ENCODE measurements around the gene PLEKHH1. TPM values are rescaled to one million over a fixed set of nuclear protein-coding genes. Genes with fewer than 3 reads are reported as not detected.
A peak's percentile ranks its signal among the peaks of the same experiment; 100 is the strongest.

The PLEKHH1 gene
- total RNA-seq, 2 donors from 2014 or later, result 32.7 to 54.7 TPM

DNA sequence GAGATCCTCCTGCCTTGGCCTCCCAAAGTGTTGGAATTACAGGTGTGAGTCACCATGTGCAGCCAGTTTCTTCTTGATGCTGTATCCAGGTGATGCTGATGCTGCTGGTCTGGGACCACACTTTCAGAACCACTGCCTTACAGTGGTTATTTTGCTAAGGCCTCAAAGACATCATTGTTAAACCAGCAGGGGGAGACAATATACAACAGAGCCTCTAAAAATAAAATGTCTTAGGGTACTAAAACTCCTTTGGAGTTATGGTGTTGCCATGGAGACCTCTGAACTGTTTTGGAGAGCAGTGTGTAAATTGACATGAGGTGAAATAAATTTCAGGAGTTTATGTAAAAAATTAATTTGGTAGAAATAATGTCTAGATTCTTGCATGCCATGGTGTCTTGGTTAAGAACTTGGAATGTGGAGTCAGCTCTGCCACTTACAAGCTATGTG, 85.5 kb downstream of the PLEKHH1 start:
- intact Hi-C loops (cut with DNase I), result no loop called here
- ATAC-seq, result peak; percentile 36

GRCh38 chr14:67619446-67620216, 86.5 kb downstream of the PLEKHH1 start, which contains the start of gene ARG2:
Gene ARG2, plus strand, starts transcription at chr14:67619920. Its CDS starts 58 bp downstream, at chr14:67619978.
- Histone ChIP-seq H3K4me3 (peak within 1 kb of the TSS in 1 of 2 donors; percentile 30), H3K27ac (peak within 1 kb of the TSS; percentile 30 to 82 (median 77)), H3K36me3 (replicated peaks in 1 of 2; ENCODE audit: insufficient read depth in 1 of 2, low read depth in 2 of 2) (no peaks in the 10 kb centered on the region), H3K9me3 (no peaks in the 10 kb centered on the region), H3K4me1 (peaks cover 12% of the 10 kb centered on the region), H3K27me3 (no peaks in the 10 kb centered on the region)
- TF ChIP-seq CTCF (IDR thresholded peaks at IDR 0.05) (peak in 3 of 7 experiments; percentile 9 to 39 (median 16)), POLR2A (IDR thresholded peaks at IDR 0.05) (peak; percentile 74 to 88 (median 87))
- 0 to 1% methylated on average over 23 to 62 of the region's 62 CpGs for WGBS, 2 donors
- intact Hi-C loops (cut with DNase I), result no loop called here
- peak; percentile 99 to 100 (median 100) for DNase-seq
- ATAC-seq, result peak; percentile 97

More for the DNA sequence above, 85.5 kb downstream of the PLEKHH1 start:
- DNase-seq, result peak in 2 of 4 donors; percentile 10 to 33
- Histone ChIP-seq H3K9me3 (no peaks in the 10 kb centered on the region), H3K4me3 (no peak overlapping the region), H3K36me3 (replicated peaks in 1 of 2; ENCODE audit: insufficient read depth in 1 of 2, low read depth in 2 of 2) (no peaks in the 10 kb centered on the region), H3K27me3 (no peaks in the 10 kb centered on the region), H3K4me1 (peaks cover 12% of the 10 kb centered on the region), H3K27ac (peak overlapping the region in 3 of 4 donors; percentile 75 to 82 (median 79))
- peak; percentile 37 to 71 (median 64) for TF ChIP-seq CTCF (IDR thresholded peaks at IDR 0.05)
- no peak for TF ChIP-seq POLR2A (IDR thresholded peaks at IDR 0.05)

GRCh38 chr14:67620217-67620785, 87.2 kb downstream of the PLEKHH1 start:
- peaks cover 12% of the 10 kb centered on the region for H3K4me1 ChIP-seq
- peak overlapping the region in 1 of 2 donors; percentile 30 for H3K4me3 ChIP-seq
- no peaks in the 10 kb centered on the region for H3K36me3 ChIP-seq (replicated peaks in 1 of 2; ENCODE audit: insufficient read depth in 1 of 2, low read depth in 2 of 2)
- ATAC-seq (no peak), DNase-seq (peak; percentile 16 to 44 (median 36))
- peak overlapping the region; percentile 30 to 82 (median 77) for H3K27ac ChIP-seq
- intact Hi-C loops (cut with DNase I), result no loop called here
- no peaks in the 10 kb centered on the region for H3K27me3 ChIP-seq
- H3K9me3 ChIP-seq, result no peaks in the 10 kb centered on the region
- TF ChIP-seq POLR2A (IDR thresholded peaks at IDR 0.05) (no peak), CTCF (IDR thresholded peaks at IDR 0.05) (no peak)
- 4 to 6% methylated on average over 19 of the region's 19 CpGs for WGBS, 2 donors

- 61 to 69% methylated on average over 4 of the region's 4 CpGs for WGBS, 2 donors
- H3K36me3 ChIP-seq (replicated peaks in 1 of 2; ENCODE audit: insufficient read depth in 1 of 2, low read depth in 2 of 2), result no peaks in the 10 kb centered on the region
These were observed 89.6 kb downstream of the PLEKHH1 start for GRCh38 chr14:67622675-67623074.

More at GRCh38 chr14:67622675-67623074, 89.6 kb downstream of the PLEKHH1 start:
- intact Hi-C loops (cut with DNase I), result no loop called here
- Histone ChIP-seq H3K9me3 (no peaks in the 10 kb centered on the region), H3K4me3 (no peak overlapping the region), H3K4me1 (peaks cover 12% of the 10 kb centered on the region), H3K27me3 (no peaks in the 10 kb centered on the region), H3K27ac (peak overlapping the region in 1 of 4 donors; percentile 44)
- DNase-seq, result peak in 2 of 4 donors; percentile 13 to 48
- no peak for ATAC-seq
- TF ChIP-seq CTCF (IDR thresholded peaks at IDR 0.05) (no peak), POLR2A (IDR thresholded peaks at IDR 0.05) (no peak)
